ENCODE results near the gene CLIP3. TPM values are rescaled to one million over a fixed set of nuclear protein-coding genes. Genes with fewer than 3 reads are reported as not detected.

Gene CLIP3, protein sequence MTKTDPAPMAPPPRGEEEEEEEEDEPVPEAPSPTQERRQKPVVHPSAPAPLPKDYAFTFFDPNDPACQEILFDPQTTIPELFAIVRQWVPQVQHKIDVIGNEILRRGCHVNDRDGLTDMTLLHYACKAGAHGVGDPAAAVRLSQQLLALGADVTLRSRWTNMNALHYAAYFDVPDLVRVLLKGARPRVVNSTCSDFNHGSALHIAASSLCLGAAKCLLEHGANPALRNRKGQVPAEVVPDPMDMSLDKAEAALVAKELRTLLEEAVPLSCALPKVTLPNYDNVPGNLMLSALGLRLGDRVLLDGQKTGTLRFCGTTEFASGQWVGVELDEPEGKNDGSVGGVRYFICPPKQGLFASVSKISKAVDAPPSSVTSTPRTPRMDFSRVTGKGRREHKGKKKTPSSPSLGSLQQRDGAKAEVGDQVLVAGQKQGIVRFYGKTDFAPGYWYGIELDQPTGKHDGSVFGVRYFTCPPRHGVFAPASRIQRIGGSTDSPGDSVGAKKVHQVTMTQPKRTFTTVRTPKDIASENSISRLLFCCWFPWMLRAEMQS
- total RNA-seq (10 to 100 TPM in 1 of 5 donors, 1 to 10 TPM in 4; 1.8 to 17.1 (median 7.5) TPM), polyA plus RNA-seq (1 to 10 TPM; 4.5 to 8.3 (median 5.5) TPM)
- long read RNA-seq, donor 1, partial matches to known transcripts, result 5 of 9 reads
- long read RNA-seq, donor 1, other reads (novel, unspliced or antisense), result 0 of 9 reads
- long read RNA-seq, donor 2, transcript CLIP3-201 (14 exons, 3,370 nt), result major isoform, 5 of 14 reads
- long read RNA-seq, donor 2, partial matches to known transcripts, result 8 of 14 reads
- long read RNA-seq, donor 2, other reads (novel, unspliced or antisense), result 0 of 14 reads
- long read RNA-seq, donor 3, partial matches to known transcripts, result 6 of 7 reads
- long read RNA-seq, donor 3, other reads (novel, unspliced or antisense), result 0 of 7 reads
- long read RNA-seq, donor 4, partial matches to known transcripts, result 0 of 4 reads
- long read RNA-seq, donor 4, other reads (novel, unspliced or antisense), result 0 of 4 reads
- long read RNA-seq, donor 5, partial matches to known transcripts, result 5 of 11 reads
- long read RNA-seq, donor 5, other reads (novel, unspliced or antisense), result 0 of 11 reads
- long read RNA-seq, donor 6, transcript CLIP3-201 (14 exons, 3,370 nt), result major isoform, 8 of 25 reads
- long read RNA-seq, donor 6, partial matches to known transcripts, result 14 of 25 reads
- long read RNA-seq, donor 6, other reads (novel, unspliced or antisense), result 0 of 25 reads
- long read RNA-seq, donor 7, transcript CLIP3-201 (14 exons, 3,370 nt), result major isoform, 9 of 58 reads
- long read RNA-seq, donor 7, partial matches to known transcripts, result 45 of 58 reads
- long read RNA-seq, donor 7, other reads (novel, unspliced or antisense), result 0 of 58 reads
- long read RNA-seq, donor 8, partial matches to known transcripts, result 0 of 3 reads
- long read RNA-seq, donor 8, other reads (novel, unspliced or antisense), result 0 of 3 reads
- long read RNA-seq, donor 9, partial matches to known transcripts, result 13 of 16 reads
- long read RNA-seq, donor 9, other reads (novel, unspliced or antisense), result 0 of 16 reads
- long read RNA-seq, donor 10, partial matches to known transcripts, result 0 of 1 reads
- long read RNA-seq, donor 10, other reads (novel, unspliced or antisense), result 0 of 1 reads

DNA sequence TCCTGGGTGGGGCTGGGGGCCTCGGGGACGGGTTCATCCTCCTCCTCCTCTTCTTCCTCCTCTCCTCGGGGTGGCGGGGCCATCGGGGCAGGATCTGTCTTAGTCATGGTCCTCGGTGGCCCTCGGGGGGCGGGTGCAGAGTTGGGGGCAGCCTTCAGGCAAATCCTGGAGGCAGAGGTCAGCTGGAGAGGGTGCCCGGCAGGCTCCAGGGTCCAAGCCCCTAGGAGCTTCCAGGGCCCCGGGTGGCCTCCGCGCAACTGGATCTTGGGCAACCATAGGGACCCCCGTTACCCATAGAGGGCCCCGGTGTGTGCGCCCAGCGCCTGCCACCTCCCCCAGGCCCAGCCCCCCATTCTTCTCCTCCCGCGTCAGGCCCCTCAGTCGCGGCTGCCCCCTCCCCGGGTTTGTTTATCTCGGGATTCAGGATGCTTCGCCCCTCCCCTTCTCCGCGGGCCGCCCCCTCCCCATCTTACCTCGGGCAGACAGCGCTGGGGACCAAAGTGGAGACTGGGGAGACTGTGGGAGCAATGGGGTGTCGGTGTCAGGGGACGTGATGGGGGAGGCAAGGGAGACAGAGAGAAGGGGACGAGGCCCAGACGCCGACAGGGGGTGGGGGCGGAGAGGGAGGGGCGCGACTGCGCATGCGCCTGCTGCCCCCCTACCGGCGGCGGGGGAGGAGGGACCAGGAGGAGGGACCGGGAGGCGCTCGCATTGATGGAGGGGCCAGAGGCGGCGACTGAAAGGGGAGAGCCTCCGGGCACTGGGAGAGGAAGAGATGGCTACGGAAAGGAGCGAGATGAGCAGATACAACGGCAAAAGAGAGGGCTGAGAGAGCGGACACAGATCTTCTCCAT lies at the start of gene CLIP3:
Gene CLIP3 (minus strand): TSS at position 623 of the 854 bp plus-strand sequence. CDS start 516 bp downstream, at position 107.
- H3K36me3 ChIP-seq, result peaks cover 0 to 25% (median 16%) of the 10 kb centered on the region in 4 donors
- TF ChIP-seq, protein P1, sequence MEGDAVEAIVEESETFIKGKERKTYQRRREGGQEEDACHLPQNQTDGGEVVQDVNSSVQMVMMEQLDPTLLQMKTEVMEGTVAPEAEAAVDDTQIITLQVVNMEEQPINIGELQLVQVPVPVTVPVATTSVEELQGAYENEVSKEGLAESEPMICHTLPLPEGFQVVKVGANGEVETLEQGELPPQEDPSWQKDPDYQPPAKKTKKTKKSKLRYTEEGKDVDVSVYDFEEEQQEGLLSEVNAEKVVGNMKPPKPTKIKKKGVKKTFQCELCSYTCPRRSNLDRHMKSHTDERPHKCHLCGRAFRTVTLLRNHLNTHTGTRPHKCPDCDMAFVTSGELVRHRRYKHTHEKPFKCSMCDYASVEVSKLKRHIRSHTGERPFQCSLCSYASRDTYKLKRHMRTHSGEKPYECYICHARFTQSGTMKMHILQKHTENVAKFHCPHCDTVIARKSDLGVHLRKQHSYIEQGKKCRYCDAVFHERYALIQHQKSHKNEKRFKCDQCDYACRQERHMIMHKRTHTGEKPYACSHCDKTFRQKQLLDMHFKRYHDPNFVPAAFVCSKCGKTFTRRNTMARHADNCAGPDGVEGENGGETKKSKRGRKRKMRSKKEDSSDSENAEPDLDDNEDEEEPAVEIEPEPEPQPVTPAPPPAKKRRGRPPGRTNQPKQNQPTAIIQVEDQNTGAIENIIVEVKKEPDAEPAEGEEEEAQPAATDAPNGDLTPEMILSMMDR (IDR thresholded peaks at IDR 0.05), result peak in 1 of 7 experiments; percentile 10
- no peak for TF ChIP-seq EP300 (IDR thresholded peaks at IDR 0.05)
- H3K4me1 ChIP-seq, result peaks cover 0 to 26% (median 18%) of the 10 kb centered on the region in 4 donors
- peak within 1 kb of the TSS; percentile 56 to 65 (median 63) for H3K4me3 ChIP-seq
- peak in 1 of 2 donors; percentile 90 for DNase-seq
- 5 to 10% (median 9%) methylated on average over 32 to 51 of the region's 51 CpGs for WGBS, 5 donors
- H3K9me3 ChIP-seq, result no peaks in the 10 kb centered on the region
- H3K27ac ChIP-seq, result peak within 1 kb of the TSS in 4 of 5 donors; percentile 28 to 84 (median 58)
- peaks cover 0 to 13% (median 0%) of the 10 kb centered on the region in 3 donors for H3K27me3 ChIP-seq
- intact Hi-C loops (cut with DNase I; ENCODE audit: low total_unique reads), result no loop called here

DNA sequence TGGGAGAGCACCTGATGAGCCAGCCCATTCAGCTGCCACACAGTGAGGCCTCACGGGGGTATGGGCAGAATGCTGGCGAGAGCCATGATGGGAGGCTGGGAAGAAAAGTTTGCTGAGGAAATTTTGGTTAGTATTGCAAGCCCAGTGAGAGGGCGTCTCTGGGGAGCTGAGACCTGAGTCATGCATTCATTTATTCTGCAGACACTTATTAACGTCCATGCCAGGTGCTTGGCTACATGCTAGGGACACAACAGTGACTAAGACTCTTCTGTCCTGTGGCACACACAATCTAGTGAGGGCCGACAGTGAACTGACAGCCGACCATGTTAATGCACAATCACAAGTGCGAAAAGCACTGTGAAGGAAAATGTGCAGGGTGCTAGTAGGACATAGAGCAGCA lies 49.2 kb upstream of the CLIP3 start:
- no peak for DNase-seq
- Histone ChIP-seq H3K27ac (no peak overlapping the region), H3K36me3 (peaks cover 0 to 25% (median 0%) of the 10 kb centered on the region in 4 donors), H3K4me3 (no peak overlapping the region), H3K4me1 (no peaks in the 10 kb centered on the region), H3K9me3 (no peaks in the 10 kb centered on the region), H3K27me3 (no peaks in the 10 kb centered on the region)
- TF ChIP-seq POLR2A (IDR thresholded peaks at IDR 0.05) (no peak), EP300 (IDR thresholded peaks at IDR 0.05) (no peak), POLR2AphosphoS5 (IDR thresholded peaks at IDR 0.05) (no peak)
- TF ChIP-seq, protein P1 (IDR thresholded peaks at IDR 0.05), result no peak
- intact Hi-C loops (cut with DNase I; ENCODE audit: low total_unique reads), result no loop called here
- WGBS, 5 donors, result 90 to 95% (median 91%) methylated on average over 7 of the region's 7 CpGs

DNA sequence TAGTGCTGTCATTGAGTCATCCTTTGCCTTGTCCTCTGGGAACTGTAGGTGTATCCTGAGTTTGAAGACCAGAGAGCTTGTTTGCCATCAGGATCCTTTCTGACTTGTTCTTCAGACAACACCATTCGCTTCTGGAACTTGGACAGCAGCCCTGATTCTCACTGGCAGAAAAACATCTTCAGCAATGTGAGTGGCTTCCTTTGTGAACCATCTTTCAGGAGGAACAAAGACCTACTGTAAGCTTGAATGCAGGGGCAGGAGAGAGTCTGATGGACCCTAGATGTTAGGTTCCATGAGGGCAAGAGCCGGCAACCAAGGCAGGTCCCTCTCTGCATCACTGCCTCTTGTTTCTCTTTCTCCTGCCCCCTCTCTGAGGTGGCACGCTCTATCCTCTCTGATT lies 48.7 kb upstream of the CLIP3 start:
- intact Hi-C loops (cut with DNase I; ENCODE audit: low total_unique reads), result no loop called here
- Histone ChIP-seq H3K27ac (no peak overlapping the region), H3K4me3 (no peak overlapping the region), H3K4me1 (no peaks in the 10 kb centered on the region), H3K27me3 (no peaks in the 10 kb centered on the region), H3K36me3 (peaks cover 0 to 21% (median 0%) of the 10 kb centered on the region in 4 donors), H3K9me3 (no peaks in the 10 kb centered on the region)
- WGBS, 5 donors, result 88 to 96% (median 94%) methylated on average over 3 of the region's 3 CpGs
- TF ChIP-seq, protein P1 (IDR thresholded peaks at IDR 0.05), result no peak
- no peak for TF ChIP-seq EP300 (IDR thresholded peaks at IDR 0.05)
- TF ChIP-seq POLR2A (IDR thresholded peaks at IDR 0.05), result no peak
- no peak for TF ChIP-seq POLR2AphosphoS5 (IDR thresholded peaks at IDR 0.05)
- no peak for DNase-seq

Measured in stomach (tissue), 19 donors.